NCI-H2196 treated with DMSO at 0.1 percent for 48 hours (cell line): ENCODE results near the gene GLTPD2.
A peak's percentile ranks its signal among the peaks of the same experiment; 100 is the strongest.
"Not testable (repeated sequence)": the region's sequence is repeated elsewhere in the genome, so short reads cannot be mapped to it uniquely, and the experiment has no call there.

Source experiments
- DNase-seq: peaks from one replicate; lab custom pipeline; 2025; ENCODE audit not compliant: unreplicated experiment; lab: John Stamatoyannopoulos, UW

Gene GLTPD2

DNA sequence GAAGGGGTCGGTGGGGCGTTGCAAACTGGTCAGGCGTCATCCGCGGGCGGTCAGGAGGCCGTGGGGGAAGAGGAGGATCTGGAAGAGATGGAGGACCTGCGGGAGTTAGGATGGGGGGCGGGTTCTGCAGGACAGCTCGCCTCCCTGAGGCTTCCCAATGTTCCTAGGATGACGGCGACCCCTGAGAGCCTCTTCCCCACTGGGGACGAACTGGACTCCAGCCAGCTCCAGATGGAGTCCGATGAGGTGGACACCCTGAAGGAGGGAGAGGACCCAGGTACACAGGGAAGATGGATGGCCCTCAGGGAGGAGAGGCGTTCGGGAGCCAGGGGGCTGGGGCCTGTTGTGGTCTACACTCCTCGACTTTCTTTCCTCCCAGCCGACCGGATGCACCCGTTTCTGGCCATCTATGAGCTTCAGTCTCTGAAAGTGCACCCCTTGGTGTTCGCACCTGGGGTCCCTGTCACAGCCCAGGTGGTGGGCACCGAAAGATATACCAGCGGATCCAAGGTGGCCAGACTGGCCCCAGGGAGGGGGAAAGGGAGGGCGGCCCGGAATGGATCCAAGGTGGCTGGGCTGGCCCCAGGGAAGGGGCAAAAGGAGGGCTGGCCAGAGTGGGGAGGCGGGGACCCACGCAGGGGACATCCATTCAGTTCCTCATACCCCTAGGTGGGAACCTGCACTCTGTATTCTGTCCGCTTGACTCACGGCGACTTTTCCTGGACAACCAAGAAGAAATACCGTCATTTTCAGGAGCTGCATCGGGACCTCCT lies 19.0 kb downstream of the GLTPD2 start:
- DNase-seq: no peak

DNA sequence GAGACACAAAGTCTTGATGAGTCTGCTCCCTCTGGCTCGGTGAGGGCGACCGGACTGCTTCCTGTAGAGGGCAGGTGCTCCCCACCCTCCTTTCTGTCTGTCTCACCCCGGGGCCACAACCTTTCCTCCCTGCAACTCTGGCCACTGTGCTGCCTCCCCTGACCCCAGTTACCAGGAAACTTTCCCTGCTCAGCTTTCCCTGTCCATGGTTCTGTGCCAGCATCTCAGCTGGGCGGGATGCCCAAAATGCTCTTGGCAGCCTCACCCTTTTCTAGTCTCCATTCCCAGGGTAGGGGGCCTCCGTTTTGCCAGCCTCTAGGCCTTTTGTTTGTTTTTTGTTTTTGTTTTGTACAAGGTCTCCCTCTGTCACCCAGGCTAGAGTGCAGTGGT lies 19.6 kb downstream of the GLTPD2 start:
- peak; percentile 1 for DNase-seq

DNA sequence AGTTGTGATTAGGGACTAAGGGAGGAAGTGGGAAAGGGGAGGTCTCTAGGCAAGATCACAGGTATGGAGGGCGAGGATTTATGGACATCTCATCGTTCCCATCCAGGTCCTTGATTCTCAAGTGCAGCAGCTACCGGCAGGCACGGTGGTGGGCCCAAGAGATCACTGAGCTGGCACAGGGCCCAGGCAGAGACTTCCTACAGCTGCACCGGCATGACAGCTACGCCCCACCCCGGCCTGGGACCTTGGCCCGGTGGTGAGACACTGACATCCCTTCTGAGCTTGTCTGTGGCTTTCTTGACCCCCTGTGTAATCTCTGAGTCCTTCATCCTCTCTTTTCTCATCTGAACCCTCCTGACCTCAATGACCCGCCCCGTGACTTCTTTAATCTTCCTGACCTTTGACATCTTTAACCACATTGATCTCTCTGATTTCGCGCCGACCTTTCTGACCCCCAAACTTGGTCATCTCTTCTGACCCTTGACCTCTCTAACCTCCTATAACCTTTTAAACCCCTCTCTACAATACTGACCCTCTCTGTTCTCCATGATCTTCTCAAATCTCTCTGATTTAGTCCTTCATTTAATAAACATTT lies 22.0 kb downstream of the GLTPD2 start:
- no peak for DNase-seq

DNA sequence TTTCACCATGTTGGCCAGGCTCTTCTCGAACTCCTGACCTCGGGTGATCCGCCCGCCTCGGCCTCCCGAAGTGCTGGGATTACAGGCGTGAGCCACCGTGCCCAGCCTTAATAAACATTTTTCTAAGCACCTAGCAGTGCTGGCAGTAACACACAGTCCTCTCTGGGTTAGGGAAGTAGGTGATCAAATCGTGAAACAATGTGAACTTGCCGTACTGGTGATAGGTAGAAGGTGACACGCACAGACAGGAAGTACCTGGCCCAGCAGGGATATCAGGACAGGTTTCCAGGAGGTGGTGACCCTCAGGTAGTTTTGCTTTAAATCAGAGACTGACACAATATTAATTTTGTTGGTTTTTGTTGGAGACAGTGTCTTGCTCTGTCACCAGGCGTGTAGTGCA lies 22.7 kb downstream of the GLTPD2 start:
- DNase-seq: no peak

DNA sequence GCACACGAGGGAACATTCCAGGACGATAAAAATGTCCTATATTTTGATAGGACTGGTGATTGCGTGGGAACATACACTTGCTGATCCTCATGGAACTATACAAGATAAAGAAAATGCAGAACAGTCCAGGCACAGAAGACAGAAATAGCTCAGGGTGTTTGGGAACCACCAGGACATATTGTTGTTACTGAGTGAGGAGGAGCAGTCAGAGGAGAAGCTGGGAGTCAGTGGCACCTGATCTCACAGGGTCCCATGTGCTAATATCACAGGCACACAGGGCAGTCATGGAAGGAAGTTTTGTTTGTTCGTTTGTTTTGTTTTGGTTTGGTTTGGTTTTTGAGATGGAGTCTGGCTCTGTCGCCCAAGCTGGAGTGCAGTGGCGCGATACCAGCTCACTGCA lies 23.9 kb downstream of the GLTPD2 start:
- no peak for DNase-seq

DNA sequence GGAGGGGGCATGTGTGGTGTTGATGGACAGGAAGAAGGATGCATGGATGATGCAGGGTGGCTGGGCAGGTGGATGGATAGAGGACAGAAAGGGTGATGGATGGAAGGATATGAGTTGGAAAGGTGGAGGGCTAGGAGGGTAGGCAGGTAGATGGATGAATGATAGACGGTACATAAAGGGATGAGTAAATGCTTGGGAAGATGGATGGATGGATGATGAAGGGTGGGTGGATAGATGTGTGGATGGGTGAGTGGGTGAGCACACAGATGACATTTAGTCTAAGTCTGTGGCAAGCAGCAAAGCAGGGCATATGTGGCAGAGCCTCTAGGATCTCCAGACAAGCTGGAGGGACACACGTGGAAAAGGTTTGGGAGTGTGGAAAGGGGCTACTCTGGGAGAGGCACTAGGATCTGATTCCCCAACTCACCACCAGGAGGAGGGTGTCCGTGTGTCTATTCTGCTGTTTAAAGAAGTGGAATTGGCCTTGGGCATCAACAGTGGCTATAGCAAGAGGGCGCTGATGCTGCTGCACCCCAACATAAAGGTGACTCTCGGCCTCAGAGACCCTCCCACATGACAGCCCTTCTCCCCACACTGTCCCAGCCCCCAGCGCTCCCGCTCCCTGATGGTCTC lies 26.4 kb downstream of the GLTPD2 start:
- DNase-seq: no peak

DNA sequence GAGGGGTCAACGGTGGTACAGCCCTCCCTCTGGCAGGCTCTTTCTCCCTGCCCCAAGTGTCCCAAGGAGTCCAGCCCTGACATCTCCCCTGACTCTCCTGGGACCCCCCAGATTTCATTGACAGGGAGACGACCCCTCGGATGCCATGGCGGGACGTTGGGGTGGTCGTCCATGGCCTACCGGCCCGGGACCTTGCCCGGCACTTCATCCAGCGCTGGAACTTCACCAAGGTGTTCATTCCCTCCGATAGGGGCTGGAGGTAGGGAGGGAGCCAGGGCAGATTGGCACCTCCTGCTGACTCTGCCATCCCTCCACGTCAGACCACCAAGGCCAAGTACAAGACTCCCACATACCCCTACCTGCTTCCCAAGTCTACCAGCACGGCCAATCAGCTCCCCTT lies 28.1 kb downstream of the GLTPD2 start:
- DNase-seq: no peak

DNA sequence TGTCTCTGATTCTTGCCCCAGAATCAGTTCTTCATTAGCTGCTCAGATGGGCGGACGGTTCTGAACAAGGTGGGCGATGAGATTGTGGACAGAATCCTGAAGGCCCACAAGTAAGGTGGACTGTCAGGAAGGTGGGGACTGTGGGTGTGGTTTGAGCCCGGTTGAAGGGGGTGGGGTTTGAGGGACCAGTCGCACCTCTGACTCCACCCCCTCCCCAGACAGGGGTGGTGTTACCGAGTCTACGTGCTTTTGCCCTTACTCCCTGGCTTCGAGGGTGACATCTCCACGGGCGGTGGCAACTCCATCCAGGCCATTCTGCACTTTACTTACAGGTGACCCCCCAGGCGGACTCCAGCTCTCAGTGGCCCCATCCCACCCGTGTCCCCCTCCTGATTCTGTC lies 29.5 kb downstream of the GLTPD2 start:
- no peak for DNase-seq

DNA sequence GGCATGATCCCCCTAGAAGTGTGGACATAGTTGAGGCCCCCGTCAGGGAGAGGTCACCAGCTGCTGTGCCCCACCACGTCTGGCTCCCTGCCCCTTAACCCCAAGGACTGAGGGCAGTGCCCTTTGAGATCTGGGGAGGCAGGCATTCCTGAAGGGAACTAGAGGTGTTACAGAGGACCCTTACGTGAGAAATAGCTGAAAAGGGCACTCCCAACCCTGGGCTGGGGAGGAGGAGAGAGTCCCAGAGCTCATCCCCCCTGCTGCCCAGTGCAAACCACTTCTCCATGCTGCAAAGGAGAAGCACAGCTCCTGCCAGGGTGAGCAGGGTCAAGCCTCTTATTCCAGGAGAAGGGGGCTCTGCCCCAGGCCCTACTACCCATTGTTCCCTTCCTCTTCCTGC lies 34.1 kb downstream of the GLTPD2 start:
- no peak for DNase-seq

DNA sequence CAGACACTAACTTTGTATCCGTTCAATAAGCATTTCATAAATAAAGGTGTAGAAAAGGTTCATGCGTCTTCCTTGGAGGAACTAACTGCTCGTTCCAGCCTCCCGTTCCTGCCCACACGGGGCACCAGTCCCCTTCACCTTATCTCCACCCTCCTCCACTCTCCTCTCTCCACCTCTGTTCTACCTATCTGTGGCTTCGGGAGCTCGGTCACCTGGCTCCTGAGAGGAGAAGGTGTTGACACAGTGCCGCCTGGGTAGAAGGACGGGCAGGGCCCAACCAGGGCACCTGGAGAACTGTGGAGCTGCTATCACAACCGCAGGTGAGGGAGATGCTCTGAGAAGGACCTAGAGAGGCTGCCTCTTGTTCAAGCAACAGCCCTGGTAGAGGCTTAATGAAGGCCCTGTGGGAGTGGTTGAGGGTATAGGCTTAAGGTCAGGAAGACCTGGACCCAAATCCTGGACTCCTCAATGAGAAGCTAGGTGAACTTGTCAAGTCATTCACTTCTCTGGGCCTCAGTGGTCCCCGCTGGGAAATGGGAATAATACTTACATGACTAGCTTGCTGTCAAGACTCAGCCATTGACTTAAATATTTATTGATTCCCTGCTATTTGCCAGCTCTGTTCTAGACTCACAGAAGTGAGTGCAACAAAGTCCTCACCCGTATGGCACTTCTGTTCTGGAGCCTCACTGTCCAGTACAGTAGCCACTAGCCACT lies 34.8 kb downstream of the GLTPD2 start:
- no peak for DNase-seq

DNA sequence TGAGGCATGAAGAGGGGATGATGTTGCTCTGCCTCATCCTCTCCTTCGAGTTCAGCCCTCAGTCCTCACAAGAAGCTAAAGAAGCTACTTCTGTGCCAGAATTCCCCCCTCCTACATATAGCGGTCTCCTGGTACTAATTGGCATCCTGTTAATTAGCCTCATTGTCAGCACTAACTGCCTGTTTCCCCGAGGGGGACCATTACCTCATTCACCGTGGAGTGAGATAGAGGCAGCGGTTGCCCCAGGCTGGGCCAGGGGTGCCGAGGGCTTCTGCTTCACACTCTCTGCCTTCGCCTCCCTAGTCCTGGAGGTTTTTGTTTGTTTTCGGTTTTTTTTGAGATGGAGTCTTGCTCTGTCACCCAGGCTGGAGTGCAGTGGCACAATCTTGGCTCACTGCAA lies 38.6 kb downstream of the GLTPD2 start:
- no peak for DNase-seq

DNA sequence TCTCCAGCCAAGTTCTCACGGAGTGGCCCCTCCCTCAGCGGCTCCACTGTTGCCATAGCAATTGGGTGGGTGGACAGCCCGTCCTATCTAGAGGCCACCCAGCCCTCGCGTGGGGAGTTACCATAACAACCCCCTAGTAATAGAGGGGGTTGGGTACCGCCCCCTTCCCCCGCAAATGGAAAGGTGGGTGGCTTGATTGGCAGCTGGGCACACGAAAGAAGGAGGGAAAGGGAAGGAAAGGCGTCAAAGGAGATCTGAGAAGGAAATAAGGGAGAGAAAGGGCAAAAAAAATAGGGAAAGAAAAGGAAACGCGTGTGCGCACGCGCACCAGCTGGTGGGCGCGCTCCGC lies 44.0 kb downstream of the GLTPD2 start:
- DNase-seq: not testable (repeated sequence)

DNA sequence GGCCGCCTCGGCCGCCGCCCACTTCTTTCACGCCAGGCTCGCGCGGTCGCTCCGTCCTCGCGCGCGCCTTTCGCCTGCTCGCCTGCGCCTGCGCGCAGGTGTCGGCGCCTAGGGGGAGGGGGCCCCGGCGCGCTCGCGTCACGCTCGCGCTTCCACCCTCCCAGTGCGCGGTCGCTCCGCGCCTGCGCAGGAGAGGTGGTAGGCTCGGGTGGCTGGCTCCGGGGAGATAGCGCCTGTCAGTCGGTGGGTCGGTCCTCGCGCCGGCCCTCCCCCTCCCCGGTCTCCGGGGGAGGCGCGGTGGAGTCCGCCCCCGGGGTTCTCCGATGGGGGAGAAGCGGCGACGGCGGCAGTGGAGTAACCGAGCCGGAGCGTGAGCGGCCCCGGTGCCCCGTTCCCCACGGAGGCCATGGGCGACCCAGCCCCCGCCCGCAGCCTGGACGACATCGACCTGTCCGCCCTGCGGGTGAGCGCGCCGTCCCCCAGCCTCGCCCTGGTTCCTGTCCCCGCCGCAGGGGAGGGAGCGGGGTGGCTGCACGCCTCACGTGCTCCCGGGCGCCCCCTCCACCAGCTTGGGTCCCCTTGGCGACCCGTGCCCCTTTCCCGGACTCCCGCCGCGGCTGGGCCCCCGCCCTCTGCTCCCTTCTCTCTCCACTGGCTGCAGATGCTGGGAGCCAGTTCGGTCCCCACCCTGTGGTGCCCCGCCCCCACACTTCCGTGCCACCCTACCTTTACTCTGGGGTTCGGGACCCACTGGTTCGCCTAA lies 44.6 kb downstream of the GLTPD2 start, which contains the start of gene MINK1:
Gene MINK1, plus strand, starts transcription at position 163 of the 763 bp plus-strand sequence. Its CDS starts 244 bp downstream, at position 407.
- peak; percentile 53 for DNase-seq

DNA sequence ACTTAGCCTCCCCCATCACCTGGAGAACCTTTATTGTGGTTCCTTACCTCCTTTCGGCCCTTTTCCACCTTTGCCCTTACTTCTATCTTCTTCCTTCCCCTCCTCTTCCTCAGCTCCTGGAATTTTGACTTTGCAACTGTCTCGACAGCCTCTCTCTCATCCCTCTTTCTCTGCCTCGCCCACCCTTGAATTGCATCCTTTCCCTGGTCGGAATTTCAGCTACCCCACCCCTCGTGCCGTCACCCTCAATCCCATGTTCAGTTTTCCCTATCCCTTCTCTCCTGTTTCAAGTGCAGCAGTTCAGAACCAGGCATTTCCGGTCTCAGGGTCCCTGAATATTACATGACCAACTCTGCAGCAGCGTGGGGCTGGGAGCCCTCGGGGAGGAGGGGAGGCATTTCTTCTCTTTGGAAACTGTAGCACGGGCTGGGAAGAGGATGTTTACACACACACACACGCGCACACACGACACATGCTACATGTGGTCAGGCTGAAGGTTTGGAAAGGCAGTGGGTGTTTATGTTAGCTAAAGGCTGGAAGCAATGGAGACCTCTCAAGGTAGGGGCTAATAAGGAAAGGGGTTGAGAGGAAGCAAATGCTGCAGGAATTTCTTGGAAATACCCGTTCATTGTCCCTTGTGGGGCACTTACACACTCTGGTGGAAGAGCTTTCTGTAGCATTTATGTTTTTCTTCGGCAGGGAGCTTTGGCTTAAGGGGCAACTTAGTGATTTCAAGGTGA lies 45.3 kb downstream of the GLTPD2 start:
- DNase-seq: no peak

DNA sequence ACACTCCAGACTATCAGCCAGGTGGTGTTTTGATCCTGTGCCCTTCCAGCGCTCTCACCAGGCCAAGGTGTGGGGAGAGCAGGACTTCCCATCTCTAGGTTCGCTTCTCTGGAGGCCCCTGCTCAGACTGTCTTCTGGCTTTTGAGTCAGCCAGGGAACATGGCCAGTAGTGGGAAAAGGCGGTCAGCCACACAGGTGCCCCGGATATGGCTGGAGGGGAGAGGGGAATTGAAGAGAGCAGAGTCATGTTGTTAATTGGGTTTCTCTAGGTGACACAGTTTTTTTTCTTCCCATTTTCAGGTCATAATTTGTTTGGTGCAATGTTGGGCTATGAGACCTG lies 45.9 kb downstream of the GLTPD2 start:
- DNase-seq: no peak

DNA sequence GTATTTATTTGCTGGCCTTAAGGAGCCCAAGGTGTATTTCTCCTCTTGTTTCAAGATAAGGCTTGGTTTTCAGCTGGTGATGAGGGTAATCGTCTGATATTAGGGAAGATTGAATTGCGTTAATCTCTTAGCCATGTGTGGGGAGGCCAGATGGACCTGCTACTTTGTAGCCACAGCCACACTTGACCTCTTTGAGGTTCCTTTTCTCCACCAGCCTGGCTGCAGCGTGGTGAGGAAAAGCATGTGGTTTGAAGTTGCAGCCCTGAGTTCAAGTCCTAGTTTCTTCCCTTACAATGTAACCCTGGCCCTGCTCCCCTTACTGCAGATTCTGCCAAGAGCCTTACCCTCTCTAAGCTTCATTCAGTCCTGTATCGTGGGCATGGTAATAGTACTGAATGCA lies 47.5 kb downstream of the GLTPD2 start:
- DNase-seq: no peak

DNA sequence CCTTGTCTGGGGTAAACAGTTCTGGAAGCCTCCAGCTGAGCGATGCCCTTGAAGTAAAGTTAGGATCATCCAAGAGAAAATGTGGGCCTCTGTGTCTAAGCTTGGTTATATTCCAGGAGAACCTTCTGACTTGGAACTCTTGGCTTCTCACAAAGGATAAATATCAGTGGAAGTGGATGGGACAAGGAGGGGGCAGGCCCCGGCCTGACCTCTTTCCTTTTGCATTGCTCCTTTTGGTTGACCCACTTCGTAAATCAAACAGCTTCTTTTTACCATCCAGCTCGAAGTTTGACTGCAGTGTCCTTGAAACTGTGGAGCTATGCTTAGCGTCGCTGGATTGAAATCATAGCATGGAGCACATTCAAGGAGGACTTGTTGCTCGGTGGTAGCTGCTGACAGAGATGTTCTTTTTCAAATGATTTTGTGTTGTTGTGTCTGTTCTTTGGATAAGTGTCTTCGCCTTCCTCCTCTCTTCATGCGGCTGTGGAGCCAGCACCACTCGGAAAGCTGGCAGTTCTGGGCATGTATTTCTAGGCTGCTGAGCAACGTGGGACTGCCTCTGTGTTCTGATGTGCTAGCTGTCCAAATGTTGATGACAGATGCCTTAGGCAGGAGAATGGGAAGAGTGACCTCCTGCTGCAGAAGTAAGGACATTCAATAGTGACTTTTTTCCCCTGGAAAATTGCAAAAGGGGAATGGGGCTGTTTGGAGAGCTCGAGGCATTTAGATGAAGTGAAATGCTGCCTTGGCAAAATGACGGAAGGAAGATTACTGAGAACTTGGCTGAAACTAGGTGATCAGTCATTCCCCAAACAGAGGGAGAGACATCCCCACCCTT lies 48.9 kb downstream of the GLTPD2 start:
- DNase-seq: no peak

DNA sequence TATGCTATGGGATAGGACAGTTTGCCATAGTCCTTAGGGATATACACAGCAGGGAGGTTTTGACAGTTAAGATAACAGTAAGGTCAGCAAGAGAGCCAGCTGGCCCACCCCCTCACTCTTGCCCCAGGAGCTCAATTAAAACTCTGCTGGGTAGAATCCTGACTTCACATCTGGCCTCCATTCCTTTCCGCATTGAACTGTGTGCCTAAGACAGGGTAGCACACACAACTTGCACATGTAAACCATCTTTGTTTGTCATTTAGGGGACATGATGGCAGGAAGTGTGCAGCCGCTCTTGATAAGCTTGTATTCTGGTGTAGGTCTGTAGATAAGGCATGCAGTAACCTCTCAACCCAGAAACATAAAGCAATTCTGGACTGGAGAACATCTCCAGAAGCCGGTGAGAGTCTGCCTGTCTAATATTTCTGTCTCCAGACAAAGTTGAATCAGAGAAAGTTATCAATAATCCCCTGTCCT lies 49.6 kb downstream of the GLTPD2 start:
- DNase-seq: no peak

DNA sequence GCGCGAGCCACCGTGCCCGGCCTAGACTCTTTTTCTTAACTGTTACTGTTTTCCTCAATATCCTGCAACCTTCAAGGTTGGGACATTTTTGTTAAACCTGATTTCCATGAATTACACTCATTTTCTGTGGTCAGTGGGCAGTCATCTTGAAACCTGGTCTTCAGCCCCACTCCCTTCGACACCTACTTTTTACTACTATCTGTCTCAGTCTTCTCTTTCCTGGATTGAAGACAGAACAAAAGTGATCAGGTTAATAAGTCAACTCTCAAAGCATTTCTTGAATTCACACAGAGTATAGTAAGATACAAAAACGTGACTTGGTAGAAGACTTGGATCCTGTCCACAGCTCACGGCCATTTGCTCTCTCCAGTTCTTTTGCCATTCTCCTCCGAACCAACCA lies 50.5 kb downstream of the GLTPD2 start:
- no peak for DNase-seq
